HepG2 (cell line): Measurements from ENCODE around the gene NES. TPM values are rescaled to one million over a fixed set of nuclear protein-coding genes. Genes with fewer than 3 reads are reported as not detected.

Experiments
- AGO1 ChIP-seq: fragments of 200-400 bp; formaldehyde crosslinking; IDR thresholded peaks from 2 replicates; pipeline ENCODE4 v1.6.1; 2017; ENCODE audit warnings: mild to moderate bottlenecking, low read depth, low read length, moderate library complexity; ENCODE audit not compliant: poor library complexity, severe bottlenecking
- ELF1 ChIP-seq: sonication (generic); formaldehyde crosslinking; IDR thresholded peaks from 2 replicates; pipeline ENCODE4 v1.4.0; 2020; ENCODE audit warnings: missing genetic modification reagents
- HHEX ChIP-seq: IDR thresholded peaks from 2 replicates; pipeline ENCODE4 v1.6.1; 2016; ENCODE audit warnings: control low read depth
- KMT2A ChIP-seq: sonication (generic); formaldehyde crosslinking; IDR thresholded peaks from 2 replicates; pipeline ENCODE4 v1.4.0; 2020; ENCODE audit warnings: missing genetic modification reagents
- KMT2B ChIP-seq: IDR thresholded peaks from 2 replicates; pipeline ENCODE4 v1.6.1; 2016; ENCODE audit warnings: missing genetic modification reagents, missing compliant biosample characterization
- NONO ChIP-seq, 2 experiments: fragments of 450-650 bp in 1 of 2; sonication (generic) in 1 of 2; formaldehyde crosslinking in 1 of 2; IDR thresholded peaks in 1 of 2; conservative IDR thresholded peaks in 1 of 2; 2 replicates each; pipeline versions ENCODE4 v1.6.1 to v1.8.0; 2017 to 2022; ENCODE audit warnings: mild to moderate bottlenecking in 1 of 2, missing genetic modification reagents in 1 of 2, moderate library complexity in 1 of 2
- NR2C2 ChIP-seq: sonication (generic); formaldehyde crosslinking; IDR thresholded peaks from 2 replicates; pipeline ENCODE4 v1.4.0; 2020; ENCODE audit warnings: missing genetic modification reagents, mild to moderate bottlenecking, moderate library complexity, borderline replicate concordance
- NR2F6 ChIP-seq, 2 experiments: IDR thresholded peaks; 2 replicates each; pipeline ENCODE4 v1.6.1; 2016; ENCODE audit warnings: antibody characterized with exemption in 1 of 2, mild to moderate bottlenecking in 1 of 2
- PHF20 ChIP-seq: sonication (generic); formaldehyde crosslinking; IDR thresholded peaks from 2 replicates; pipeline ENCODE4 v1.5.0; 2020; ENCODE audit warnings: mild to moderate bottlenecking, missing genetic modification reagents
- POLR2A ChIP-seq, 2 experiments: IDR thresholded peaks; 2 replicates each; pipeline ENCODE4 v1.6.1; 2011; ENCODE audit warnings: low read depth in 2 of 2, low read length in 2 of 2, mild to moderate bottlenecking in 1 of 2, moderate library complexity in 1 of 2; ENCODE audit not compliant: insufficient read depth in 1 of 2
- RBFOX2 ChIP-seq: fragments of 200-400 bp; formaldehyde crosslinking; IDR thresholded peaks from 2 replicates; pipeline ENCODE4 v1.6.1; 2017; ENCODE audit warnings: low read depth, mild to moderate bottlenecking, low read length
- RBM22 ChIP-seq: fragments of 200-400 bp; formaldehyde crosslinking; optimal IDR thresholded peaks from 2 replicates; pipeline ENCODE3; 2017; ENCODE audit warnings: mild to moderate bottlenecking, low read length, moderate library complexity
- SP140L ChIP-seq: sonication (generic); formaldehyde crosslinking; IDR thresholded peaks from 2 replicates; pipeline ENCODE4 v1.4.0; 2020; ENCODE audit warnings: missing genetic modification reagents, borderline replicate concordance
- STAT5B ChIP-seq: sonication (generic); formaldehyde crosslinking; IDR thresholded peaks from 2 replicates; pipeline ENCODE4 v1.4.0; 2020; ENCODE audit warnings: missing genetic modification reagents
- ZBTB33 ChIP-seq: sonication (generic); formaldehyde crosslinking; IDR thresholded peaks from 2 replicates; pipeline ENCODE4 v1.4.0; 2020; ENCODE audit warnings: missing genetic modification reagents
- polyA plus RNA-seq, 8 experiments: library from polyadenylated mRNA; depleted of rRNA in 3 of 8; stranded (reverse) in 7 of 8; unstranded in 1 of 8; fragments of >200 nt; fragmentation: Illumina TruSeq in 4 of 8; extraction: Trizol in 4 of 8; gene quantifications; 2 replicates each; pipeline versions ENCODE4 v1.2.1 to v1.2.3, GENCODE V29; 2011 to 2016; ENCODE audit warnings: low read depth in 4 of 8, missing spikeins in 1 of 8, mixed read lengths in 1 of 8; ENCODE audit not compliant: insufficient read depth in 1 of 8
- total RNA-seq, 5 experiments: library from RNA; depleted of rRNA; stranded (reverse); fragments of >200 nt; fragmentation: Illumina TruSeq; extraction: Trizol; gene quantifications; 2 replicates each; pipeline ENCODE4 v1.2.3, GENCODE V29; 2016; ENCODE audit warnings: low read depth in 1 of 5

NES gene
- total and polyA plus RNA-seq, 2 of the 13 experiments (the other 11 are each of a cell fraction or from before 2014, with no cell fraction given), result 1.7 to 16.6 TPM

- TF ChIP-seq KMT2B (CRISPR knock-in tag), result no peak
- TF ChIP-seq NR2F6 (IDR thresholded peaks at IDR 0.05), result peak; percentile 30; the same call in 1 of the 2 replicates
- TF ChIP-seq NR2F6 (CRISPR knock-in tag; IDR thresholded peaks at IDR 0.05), result no peak
- TF ChIP-seq HHEX (CRISPR knock-in tag), result no peak
- 0 out of 2 replicates have a peak, but pooled peaks have one; percentile 44 for TF ChIP-seq NR2C2 (CRISPR knock-in tag)
- TF ChIP-seq SP140L, result no peak
- TF ChIP-seq POLR2A (IDR thresholded peaks at IDR 0.05; ENCODE audit: insufficient read depth in 1 of 2, low read depth in 2 of 2, low read length in 2 of 2), result peak in 1 of 2 experiments; percentile 36; a peak in 1 of 4 replicates
- TF ChIP-seq ZBTB33 (CRISPR knock-in tag), result peak; percentile 43; the same call in 1 of the 2 replicates
- TF ChIP-seq ELF1 (CRISPR knock-in tag), result no peak
- TF ChIP-seq STAT5B (CRISPR knock-in tag), result no peak
- TF ChIP-seq AGO1, result peak; percentile 35
- peak; percentile 5 for TF ChIP-seq RBM22
- TF ChIP-seq PHF20, result no peak
- TF ChIP-seq RBFOX2, result peak; percentile 60
- no peak for TF ChIP-seq KMT2A (CRISPR knock-in tag)
- no peak for TF ChIP-seq NONO (IDR thresholded peaks at IDR 0.05)
- 0 out of 2 replicates have a peak, but pooled peaks have one; percentile 20 for TF ChIP-seq NONO (CRISPR knock-in tag; conservative IDR thresholded peaks at IDR 0.05)
These were observed 30.4 kb downstream of the NES start (continued) for GRCh38 chr1:156646738-156647211.
